ENCODE data around the gene SLC52A3.
"Not testable (repeated sequence)": the region's sequence is repeated elsewhere in the genome, so short reads cannot be mapped to it uniquely, and the experiment has no call there.

SLC52A3 gene

DNA sequence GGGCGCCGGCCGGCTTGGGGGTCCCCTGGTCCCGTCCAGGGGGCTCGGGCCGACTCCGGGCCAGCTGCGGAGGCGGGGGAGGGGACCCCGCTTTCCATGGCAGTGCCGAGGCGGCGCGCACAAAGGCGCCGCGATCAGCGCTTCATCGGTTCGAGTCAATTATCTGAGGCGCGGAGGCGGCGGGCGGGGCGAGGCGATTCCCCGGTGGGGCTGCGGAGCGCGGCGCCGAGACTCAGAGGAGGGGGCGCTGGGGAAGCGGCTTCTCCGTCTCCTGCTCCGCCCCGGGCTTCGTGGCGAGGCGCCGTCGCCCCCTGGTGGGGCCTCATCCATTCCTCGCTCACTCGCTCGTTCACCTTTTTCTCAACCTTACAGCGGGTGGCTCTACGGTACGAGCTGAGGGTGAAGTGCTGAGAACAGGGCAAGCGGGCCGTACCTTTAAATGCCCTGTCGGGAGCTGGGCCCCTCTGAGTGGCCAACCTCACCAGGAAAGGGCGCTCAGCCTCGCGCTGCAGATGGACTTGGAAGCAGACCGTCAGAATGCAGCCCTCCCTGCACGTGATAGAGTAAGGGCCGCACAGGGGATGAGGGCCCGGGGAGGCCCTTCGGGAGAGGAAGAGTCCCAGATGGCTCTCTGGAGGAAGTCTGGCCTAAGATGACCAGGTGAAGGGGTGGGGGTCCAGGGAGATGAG is 39.9 kb downstream of the SLC52A3 start:
- peak; percentile 81 for DNase-seq (ENCODE audit: low spot score)

DNA sequence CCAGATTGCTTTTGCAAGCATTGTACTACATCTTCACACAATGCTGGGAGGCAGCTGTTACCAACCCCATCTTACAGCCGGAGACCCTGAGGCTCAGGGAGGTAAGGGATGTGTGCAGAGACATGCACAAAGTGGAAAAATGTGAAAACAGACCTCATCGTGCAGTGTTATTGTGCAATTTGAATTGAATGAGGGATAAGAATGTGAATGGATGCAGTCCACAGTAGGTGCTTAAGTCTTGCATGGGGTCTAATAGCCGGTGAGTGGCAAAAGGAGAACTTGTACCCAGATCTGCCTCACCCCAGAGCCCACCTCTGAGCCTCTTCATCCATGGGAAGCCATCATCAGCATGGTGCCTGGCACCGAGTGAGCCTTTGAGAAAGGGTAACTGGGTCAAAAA is 42.1 kb downstream of the SLC52A3 start:
- no peak for DNase-seq (ENCODE audit: low spot score)

DNA sequence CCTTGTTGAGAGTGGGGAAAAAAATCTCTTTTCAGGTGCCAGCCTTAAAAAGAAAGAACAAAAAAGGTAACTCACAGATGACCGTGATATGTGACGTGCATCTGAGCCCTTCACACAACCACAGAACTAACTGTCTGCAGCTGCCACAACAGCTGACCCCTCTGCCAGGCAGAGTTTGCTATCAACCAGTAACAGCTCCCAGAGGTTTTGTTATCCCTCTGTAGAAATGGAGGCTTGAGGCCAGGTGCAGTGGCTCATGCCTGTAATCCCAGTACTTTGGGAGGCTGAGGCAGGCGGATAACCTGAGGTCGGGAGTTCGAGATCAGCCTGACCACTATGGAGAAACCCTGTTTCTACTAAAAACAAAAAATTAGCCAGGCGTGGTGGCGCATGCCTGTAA is 42.8 kb downstream of the SLC52A3 start:
- DNase-seq (ENCODE audit: low spot score) = no peak

DNA sequence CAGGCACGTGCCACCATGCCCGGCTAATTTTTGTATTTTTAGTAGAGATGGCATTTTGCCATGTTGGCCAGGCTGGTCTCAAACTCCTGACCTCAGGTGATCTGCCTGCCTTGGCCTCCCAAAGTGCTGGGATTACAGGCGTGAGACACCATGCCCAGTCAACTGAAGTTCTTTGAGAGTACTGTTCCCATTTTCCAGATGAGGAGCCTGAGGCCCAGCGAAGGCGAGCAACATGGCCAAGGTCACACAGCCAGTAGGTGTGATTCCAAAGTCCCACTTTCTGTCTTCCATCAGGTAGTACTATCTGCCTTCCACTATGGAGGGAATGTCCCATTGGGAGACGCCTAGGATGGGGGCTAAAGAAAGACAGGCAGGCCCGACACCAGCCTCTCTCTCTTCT is 43.5 kb downstream of the SLC52A3 start:
- DNase-seq (ENCODE audit: low spot score) = not testable (repeated sequence)

DNA sequence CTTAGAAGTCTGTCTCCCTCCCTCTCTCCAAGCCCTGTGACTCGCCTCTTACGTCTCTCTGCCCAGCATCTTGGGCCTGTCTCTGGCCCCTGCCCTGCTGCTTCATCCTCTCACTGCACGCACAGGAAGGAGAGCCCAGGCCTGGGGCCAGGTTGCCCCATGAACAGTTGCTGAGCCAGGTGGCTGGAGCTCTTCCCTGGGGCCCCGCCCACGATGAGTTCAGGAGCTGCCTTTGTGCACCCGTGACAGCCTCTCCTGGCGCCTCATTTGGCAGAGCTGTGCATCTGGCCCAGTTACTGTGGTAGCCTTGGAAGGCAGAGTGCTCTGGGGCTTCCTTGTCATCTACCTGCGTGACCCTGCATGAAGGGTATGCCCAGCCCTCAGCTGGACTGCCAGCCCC is 44.5 kb downstream of the SLC52A3 start:
- no peak for DNase-seq (ENCODE audit: low spot score)

DNA sequence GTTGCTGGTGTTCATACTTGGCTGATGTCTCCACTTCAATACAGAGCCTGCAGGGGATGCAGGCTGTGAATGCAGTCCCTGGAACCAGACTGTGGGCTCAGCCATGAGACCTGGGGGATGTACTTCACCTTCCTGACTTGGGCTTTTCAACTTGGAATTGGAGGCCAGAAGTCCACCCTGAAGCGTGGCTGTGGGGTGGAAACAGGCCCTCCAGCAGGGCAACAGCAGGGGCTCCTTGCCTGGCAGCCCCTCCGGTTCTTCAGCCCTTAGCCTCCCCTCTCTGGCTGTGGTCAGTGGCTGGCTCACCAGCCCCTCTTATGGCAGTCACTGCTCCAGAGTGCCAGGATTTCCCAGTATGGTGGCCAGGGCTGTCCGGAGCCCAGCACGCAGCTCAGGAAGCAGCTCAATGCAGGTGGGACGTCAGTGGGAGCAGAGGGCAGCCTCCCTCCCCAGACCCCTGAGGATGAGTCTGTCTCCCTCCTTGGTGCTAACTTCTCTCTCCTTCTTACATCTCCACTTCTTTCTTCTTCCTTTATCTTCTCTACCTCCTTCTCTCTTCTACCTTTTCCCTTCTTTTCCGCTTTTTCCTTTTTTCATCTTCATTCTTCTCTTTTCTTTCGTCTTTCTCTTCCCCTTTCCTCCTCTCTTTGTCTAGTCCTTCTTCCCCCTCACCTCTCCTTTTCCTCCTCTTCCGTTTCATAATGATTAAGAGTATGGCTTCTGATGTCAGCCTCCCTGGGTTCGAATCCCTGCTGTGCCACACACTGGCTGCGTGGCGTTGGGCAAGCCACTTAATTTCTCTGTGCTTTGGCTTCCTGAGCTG is 45.3 kb downstream of the SLC52A3 start:
- no peak for DNase-seq (ENCODE audit: low spot score)

DNA sequence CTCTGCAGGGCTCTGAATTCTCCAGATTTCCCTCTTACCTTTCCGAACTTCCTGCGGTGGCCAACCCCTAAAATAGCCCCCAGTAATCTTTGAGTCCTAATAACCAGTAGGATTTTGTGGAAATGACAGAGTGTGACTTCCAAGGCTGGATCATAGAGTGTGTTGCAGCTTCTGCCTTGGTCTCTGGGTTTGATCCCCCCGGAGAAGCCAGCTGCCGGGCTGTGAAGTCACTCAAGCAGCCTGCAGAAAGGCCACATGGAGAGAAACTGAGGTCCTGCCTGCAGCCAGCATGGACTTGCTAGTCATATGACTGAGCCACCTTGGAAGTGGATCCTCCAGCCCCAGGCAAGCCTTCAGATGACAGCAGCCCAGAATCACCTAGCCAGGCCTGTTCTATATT is 46.4 kb downstream of the SLC52A3 start:
- no peak for DNase-seq (ENCODE audit: low spot score)

DNA sequence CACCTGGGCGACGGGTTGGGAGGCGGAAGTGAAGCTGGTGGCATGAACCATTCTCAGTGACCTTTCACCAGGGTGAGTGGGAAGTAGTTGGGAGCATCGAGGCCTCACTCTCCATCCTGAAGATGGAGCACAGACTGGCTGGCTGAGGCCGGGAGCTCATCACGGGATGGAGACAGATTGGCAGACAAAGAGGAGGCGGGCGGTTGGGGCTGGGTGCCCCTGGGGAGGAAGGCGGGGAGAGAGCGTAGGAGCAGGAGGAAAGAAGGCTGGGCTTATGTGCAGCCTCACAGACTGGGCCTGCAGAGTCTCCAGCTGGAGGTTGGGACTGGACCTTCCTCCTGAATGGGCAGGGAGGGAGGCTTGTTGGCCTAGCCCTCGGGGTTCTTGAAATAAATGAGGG is 48.5 kb downstream of the SLC52A3 start:
- no peak for DNase-seq (ENCODE audit: low spot score)

DNA sequence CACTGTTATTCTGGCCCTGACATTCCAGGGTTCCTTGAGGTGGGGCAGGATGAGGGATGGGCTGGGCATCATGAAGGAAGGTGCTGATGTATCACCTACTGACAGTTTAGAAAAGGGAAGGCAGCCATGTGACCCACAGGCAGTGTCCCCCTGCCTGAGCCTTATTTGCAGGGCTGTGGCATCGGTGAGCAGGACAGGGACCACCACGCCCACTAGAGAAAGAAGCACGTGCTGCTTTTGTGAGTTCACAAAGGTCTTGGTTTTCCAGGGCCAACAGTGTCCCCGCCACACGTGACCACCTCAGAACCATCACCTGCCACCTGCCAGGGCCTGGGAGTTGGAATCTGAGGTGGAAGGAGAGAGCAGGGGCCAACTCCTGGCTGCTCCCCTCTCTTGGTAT is 49.2 kb downstream of the SLC52A3 start:
- DNase-seq (ENCODE audit: low spot score) = no peak

DNA sequence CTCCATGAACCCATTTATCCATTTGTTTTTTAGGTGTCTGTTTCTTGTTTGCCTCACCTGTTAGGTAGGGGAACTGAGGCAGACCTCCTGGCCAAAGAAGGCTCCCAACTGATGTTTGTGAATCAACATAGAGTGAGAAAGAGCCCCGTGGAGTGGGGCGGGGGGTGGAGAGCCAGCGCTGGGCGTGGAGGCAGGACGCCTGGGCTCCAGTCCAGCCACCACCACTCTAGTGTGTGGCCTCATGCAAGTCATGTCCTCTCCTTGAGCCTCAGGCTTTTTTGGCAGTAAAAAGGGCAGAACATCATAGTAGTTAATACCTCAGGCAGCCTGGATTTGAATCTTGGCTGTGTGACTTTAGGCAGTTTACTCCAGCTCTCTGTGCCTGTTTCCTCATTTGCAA is 50.5 kb downstream of the SLC52A3 start:
- DNase-seq (ENCODE audit: low spot score) = no peak

DNA sequence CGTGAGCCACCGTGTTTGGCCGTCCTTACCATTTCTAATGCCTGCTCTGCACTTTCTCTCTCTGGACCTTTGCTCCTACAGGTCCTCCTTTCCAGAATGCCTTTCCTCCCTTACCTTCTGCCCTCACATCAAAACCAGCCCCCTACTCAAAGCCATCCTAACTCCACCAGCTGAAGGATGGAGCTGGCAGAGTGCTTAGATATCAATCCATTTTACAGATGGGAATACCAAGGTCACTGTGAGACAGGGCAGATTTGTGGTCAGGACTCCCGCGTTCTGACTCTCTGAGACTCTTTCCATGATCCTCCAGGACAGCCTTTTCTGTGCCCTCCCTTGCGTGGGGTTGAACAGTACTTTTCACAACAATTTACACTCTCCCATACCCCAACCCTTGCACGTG is 51.0 kb downstream of the SLC52A3 start:
- no peak for DNase-seq (ENCODE audit: low spot score)

DNA sequence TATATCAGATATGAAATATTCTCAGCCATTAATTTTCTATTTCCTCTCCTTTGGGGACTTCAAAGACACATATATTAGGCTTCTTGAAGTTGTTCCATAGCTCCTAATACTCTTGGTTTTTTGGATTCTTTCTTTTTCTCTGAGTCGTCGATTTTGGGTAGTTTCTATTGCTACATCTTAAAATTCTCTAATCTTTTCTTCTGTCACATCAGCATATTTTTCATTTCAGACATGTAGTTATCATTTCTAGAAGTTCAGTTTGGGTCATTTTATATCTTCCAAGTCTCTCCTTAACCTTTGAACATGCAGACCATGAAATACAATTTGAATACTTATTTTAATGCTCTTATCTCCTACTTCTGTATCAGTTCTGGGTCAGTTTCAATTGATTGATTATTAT is 53.8 kb downstream of the SLC52A3 start:
- DNase-seq (ENCODE audit: low spot score) = no peak

DNA sequence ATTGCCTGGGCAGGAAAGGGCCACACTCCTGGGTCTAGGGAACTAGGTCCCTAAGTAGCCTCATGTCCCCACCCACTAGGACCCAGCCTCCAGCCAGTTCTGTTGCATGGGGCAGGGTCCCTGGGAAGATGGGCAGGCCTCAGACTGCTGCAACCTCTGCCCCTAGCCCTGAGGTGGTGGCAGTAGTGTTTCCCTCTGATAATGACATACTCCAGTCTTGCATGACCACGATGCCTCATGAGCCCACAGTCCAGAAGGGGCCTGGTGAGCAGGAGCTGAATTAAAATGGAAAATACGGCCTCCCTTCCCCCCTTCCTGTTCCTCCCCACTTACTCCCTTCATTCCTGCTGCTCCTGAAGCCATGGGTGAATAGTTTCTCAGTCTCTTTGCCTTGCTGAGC is 56.7 kb downstream of the SLC52A3 start:
- no peak for DNase-seq (ENCODE audit: low spot score)

DNA sequence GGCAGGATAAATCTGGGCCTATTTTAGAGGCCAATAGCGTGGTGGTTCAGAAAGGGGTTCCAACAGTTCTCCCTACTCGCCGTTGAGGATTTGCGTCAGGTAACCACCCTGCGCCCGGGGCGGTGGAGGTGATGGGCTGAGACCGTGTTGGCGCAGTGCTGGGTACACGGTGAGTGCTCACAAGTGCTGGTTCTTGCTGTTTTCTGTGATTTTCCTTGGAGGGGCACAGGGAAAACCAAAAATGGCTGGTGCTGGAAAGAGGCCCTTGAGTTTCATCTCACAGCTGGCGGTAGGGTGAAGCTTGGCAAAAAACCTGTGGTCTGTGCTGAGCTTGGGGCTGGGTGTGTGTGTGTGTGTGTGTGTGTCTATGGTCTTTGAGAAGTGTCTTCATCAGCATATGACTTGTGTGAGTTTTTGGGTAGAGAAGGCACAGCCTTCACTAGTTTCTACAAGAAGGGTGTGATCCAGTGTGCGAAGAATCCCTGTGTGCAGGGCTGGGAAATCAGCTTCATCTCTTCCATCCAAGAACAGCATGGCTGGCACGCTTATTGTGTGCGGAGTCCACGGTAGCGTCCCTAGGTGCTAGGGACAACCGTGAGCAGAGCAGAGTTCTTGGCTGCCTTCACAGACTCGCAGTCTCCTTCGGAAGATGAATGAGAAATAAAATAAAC is 57.4 kb downstream of the SLC52A3 start:
- no peak for DNase-seq (ENCODE audit: low spot score)
